SJCRH30 (cell line): ENCODE measurements around the gene PBX3. TPM values are rescaled to one million over a fixed set of nuclear protein-coding genes. Genes with fewer than 3 reads are reported as not detected.
A peak's percentile ranks its signal among the peaks of the same experiment; 100 is the strongest.

ENCODE experiments used
- DNase-seq, 2 experiments: peaks; one replicate each; pipeline ENCODE4 v3.0.0-alpha.2; 2015 to 2020
- H3K27ac ChIP-seq: fragments of 250-450 bp; sonication (Bioruptor Pico); 2 replicates; pipeline ENCODE4 v1.5.1; 2020; ENCODE audit warnings: mild to moderate bottlenecking, moderate library complexity
- H3K27me3 ChIP-seq: fragments of 250-450 bp; sonication (Bioruptor Pico); 2 replicates; pipeline ENCODE4 v1.5.1; 2020; ENCODE audit warnings: mild to moderate bottlenecking, moderate library complexity
- H3K36me3 ChIP-seq: fragments of 250-450 bp; sonication (Bioruptor Pico); 2 replicates; pipeline ENCODE4 v1.5.1; 2020; ENCODE audit warnings: mild to moderate bottlenecking, moderate library complexity
- H3K4me1 ChIP-seq: fragments of 250-450 bp; sonication (Bioruptor Pico); 2 replicates; pipeline ENCODE4 v1.5.1; 2020; ENCODE audit warnings: mild to moderate bottlenecking, moderate library complexity
- H3K4me3 ChIP-seq: fragments of 250-450 bp; sonication (Bioruptor Pico); 2 replicates; pipeline ENCODE4 v1.5.1; 2020; ENCODE audit warnings: mild to moderate bottlenecking, moderate library complexity
- H3K9me3 ChIP-seq: fragments of 250-450 bp; sonication (Bioruptor Pico); replicated peaks from 2 replicates; pipeline ENCODE4 v1.5.1; 2020; ENCODE audit warnings: mild to moderate bottlenecking, moderate library complexity
- total RNA-seq: library from RNA; depleted of rRNA; stranded (reverse); fragments of >200 nt; shearing (Covaris generic); gene quantifications from 2 replicates; pipeline ENCODE4 v1.2.3, GENCODE V29; 2014; rRNA removed

PBX3 gene
- 69.5 and 75.9 TPM in 2 replicates for total RNA-seq

DNA sequence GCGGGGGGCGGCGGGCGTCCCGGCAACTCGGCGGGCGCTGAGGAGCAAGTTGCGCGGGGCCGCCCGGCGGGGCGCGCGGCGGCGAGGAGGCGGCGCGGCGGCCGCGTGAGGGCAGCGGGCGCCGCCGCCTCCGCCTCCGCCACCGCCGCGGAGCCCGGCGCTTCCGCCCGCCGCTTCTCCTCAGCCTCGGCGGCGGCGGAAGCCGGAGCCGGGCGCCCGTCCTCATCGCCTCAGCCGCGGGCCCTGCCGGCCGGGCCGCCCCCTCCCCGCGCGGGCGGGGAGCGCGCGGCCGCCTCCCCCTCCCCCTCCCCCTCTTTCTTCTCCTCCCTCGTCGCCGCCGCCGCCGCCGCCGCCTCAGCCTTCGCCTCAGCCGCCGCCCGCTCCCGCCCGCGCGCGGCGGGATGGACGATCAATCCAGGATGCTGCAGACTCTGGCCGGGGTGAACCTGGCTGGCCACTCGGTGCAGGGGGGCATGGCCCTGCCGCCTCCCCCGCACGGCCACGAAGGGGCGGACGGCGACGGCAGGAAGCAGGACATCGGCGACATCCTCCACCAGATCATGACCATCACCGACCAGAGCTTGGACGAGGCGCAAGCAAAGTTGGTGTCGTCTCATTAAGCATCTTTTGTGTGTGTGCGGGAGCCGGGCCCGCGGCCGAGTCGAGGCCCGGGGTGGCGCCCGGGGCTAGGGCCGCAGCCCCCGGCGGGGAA is at the start of gene PBX3:
TSS of gene PBX3 (plus strand) at position 321 of the 712 bp plus-strand sequence.
- Histone ChIP-seq H3K27me3 (no peaks in the 10 kb centered on the region), H3K4me3 (peak within 1 kb of the TSS; percentile 89), H3K4me1 (peaks cover 42% of the 10 kb centered on the region), H3K36me3 (peaks cover 26% of the 10 kb centered on the region), H3K9me3 (no peaks in the 10 kb centered on the region), H3K27ac (peak within 1 kb of the TSS; percentile 95)
- DNase-seq = peak; percentile 51 to 68

DNA sequence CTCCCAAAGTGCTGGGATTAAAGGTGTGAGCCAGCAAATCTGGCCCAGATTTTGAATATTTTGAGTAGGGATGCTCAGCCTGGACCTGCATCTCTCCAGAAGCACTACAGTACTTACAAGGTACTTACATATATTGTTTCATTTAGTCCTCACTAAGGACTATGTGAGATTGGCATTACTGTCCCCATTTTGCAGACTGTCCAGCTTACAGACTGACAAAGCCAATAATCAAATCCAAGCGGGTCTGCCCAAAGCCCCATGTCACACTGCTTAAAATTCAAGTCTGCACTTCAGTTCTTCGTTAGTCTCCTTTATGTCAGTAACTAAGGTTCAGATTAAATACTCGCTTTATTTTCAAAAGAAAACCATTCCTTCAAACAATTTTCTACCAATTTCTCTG is 47.3 kb upstream of the PBX3 start:
- no peak for DNase-seq
- H3K36me3 ChIP-seq = no peaks in the 10 kb centered on the region; the same call in 1 of the 2 replicates
- peaks cover 6% of the 10 kb centered on the region for H3K4me1 ChIP-seq
- no peak overlapping the region for H3K4me3 ChIP-seq
- no peak overlapping the region for H3K27ac ChIP-seq
- H3K9me3 ChIP-seq = no peaks in the 10 kb centered on the region
- H3K27me3 ChIP-seq = no peaks in the 10 kb centered on the region

DNA sequence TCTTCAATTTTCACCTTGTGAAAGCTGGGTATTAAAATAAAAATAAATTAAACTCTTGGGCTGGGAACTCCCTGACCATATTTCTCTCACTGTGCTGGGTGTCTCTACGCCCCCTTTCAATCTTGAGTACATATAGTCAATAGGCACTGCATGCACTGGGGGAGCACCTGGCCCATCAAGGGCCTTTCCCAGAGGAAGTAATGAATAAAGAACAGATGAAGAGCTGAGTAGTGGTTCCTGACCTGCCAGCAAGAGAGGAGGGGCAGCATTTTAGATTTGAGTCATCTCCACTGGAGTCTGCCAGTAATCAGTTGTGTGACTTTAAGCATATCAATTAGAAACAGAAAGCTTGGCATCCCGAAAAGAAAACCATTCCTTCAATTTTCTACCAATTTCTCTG is 46.4 kb upstream of the PBX3 start:
- Histone ChIP-seq H3K4me1 (peaks cover under 1% of the 10 kb centered on the region; the same call in 1 of the 2 replicates), H3K27ac (no peak overlapping the region), H3K36me3 (no peaks in the 10 kb centered on the region; the same call in 1 of the 2 replicates), H3K9me3 (no peaks in the 10 kb centered on the region), H3K27me3 (no peaks in the 10 kb centered on the region), H3K4me3 (no peak overlapping the region)
- no peak for DNase-seq

DNA sequence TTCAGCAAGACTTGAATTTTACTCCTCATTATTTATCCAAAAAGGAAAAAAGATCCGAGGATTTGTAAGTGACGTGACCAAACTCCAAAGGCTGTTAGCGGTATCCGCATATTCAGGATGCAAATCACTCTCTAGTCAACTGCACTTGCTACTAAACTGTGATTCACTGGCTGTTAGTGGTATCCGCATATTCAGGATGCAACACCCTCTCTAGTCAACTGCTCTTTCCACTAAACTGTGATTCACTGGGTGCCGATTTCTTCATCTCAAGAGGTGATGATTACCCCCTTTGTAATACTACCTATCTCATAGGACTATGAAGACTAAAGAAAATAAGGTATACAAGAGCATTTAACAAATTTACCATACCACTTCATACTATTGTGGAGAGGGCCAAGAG is 45.8 kb upstream of the PBX3 start:
- Histone ChIP-seq H3K36me3 (no peaks in the 10 kb centered on the region; the same call in 1 of the 2 replicates), H3K4me1 (peaks cover 5% of the 10 kb centered on the region; the same call in 1 of the 2 replicates), H3K4me3 (no peak overlapping the region), H3K27ac (no peak overlapping the region), H3K27me3 (no peaks in the 10 kb centered on the region), H3K9me3 (no peaks in the 10 kb centered on the region)
- no peak for DNase-seq

DNA sequence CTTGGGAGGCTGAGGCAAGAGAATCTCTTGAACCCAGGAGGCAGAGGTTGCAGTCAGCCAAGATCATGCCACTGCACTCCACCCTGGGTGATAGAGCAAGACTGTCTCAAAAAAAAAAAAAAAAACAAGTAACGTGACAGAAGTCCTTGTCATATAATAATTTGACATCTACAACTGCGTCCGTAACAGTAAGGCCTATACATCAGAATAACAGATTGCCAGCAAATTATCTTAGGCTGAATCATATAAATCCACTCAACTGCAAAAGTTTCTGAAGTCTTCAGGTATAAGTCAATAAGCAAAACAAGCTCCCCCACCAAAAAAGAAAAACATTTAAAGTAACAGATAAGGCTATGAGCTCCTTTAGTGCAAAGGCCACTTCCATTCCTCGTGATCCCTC is 43.5 kb upstream of the PBX3 start:
- no peak for DNase-seq

DNA sequence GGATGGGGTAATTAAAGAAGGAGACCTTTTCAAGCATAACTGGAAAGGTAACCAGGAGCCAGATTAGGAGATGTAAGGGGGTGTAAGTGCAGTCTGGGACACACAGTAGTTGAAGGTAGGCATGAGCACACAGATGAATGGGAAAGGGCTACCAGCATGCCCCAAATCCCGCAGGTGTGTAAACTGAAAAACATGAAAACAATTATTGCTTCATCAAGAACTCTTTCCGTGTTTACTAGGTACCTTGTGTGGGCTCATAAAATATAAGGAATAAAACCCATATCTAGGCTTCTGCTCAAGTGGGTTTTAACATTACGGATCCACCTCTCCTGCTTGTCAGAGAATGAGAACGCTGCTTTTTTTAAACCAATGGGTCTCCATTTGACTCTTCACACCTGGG is 41.3 kb upstream of the PBX3 start:
- DNase-seq = no peak
- peak overlapping the region; percentile 89 for H3K4me3 ChIP-seq
- no peak overlapping the region for H3K27ac ChIP-seq
- H3K9me3 ChIP-seq = no peaks in the 10 kb centered on the region
- H3K27me3 ChIP-seq = no peaks in the 10 kb centered on the region
- peaks cover 5% of the 10 kb centered on the region; the same call in 1 of the 2 replicates for H3K4me1 ChIP-seq
- H3K36me3 ChIP-seq = no peaks in the 10 kb centered on the region

More for the DNA sequence above, 43.5 kb upstream of the PBX3 start:
- H3K36me3 ChIP-seq = no peaks in the 10 kb centered on the region
- no peak overlapping the region for H3K4me3 ChIP-seq
- no peaks in the 10 kb centered on the region for H3K27me3 ChIP-seq
- no peaks in the 10 kb centered on the region for H3K9me3 ChIP-seq
- no peak overlapping the region for H3K27ac ChIP-seq
- H3K4me1 ChIP-seq = peaks cover 5% of the 10 kb centered on the region; the same call in 1 of the 2 replicates

DNA sequence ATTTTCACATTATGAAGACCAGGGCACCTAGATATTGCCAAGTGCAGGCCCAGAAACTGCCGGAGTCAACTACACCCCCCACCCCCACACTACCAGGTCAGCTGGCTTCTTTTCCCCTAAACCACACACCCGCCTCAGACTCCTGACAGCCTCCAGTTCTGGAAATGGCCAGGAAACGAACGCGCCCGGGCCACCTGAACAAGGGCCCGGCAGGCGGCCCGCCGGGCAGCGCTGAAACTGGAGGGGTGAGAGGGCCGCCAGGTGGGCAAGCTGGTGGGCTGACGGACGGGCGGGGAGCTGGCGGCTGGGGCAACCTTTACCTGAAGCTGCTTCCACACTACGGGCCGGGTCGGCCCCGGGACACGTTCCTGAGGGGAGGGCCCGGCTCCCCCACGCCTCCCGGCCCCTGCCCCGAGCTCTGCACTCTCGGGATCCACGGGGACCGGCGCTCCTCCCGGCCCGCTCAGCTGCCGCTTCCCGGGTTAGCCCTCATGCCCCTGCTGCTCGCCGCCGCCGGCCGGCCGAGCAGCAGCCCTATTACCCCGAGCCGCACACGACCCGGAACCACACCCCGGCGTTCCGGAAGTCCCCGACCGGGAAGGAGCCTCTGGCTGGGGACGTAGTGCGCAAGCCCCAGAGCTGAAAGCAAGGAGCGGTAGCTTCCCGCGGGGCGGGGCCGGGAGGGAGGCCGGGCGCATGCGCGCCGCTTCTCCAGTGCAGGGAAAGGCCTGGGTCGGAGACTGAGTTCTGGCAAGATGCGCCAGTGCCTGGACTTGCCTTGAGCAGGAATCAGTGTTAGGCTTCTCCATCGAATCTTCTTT is 40.3 kb upstream of the PBX3 start, which contains the start of gene MAPKAP1:
TSS of gene MAPKAP1 (minus strand) at position 558 of the 821 bp plus-strand sequence. CDS start 34,634 bp downstream, outside the sequence.
- Histone ChIP-seq H3K27me3 (no peaks in the 10 kb centered on the region), H3K36me3 (no peaks in the 10 kb centered on the region), H3K27ac (peak within 1 kb of the TSS; percentile 73), H3K9me3 (no peaks in the 10 kb centered on the region), H3K4me1 (peaks cover 5% of the 10 kb centered on the region; the same call in 1 of the 2 replicates), H3K4me3 (peak within 1 kb of the TSS; percentile 89)
- DNase-seq = peak; percentile 99

DNA sequence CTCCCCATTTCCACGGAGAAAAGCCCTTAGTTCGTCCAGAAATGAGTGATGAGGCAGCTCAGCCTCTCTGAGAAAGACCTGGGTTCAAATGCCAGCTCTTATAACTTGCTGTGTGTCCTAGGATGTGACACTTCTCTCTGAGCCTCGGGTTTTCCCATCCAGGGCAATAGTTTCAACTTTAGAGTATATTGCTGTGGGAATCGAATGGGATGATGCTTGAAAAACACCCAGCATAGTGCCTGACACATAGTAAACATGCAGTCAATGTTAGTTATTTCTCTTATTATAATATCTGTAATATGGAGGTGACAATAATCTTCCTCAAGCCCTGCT is 39.7 kb upstream of the PBX3 start:
- Histone ChIP-seq H3K9me3 (no peaks in the 10 kb centered on the region), H3K27ac (peak overlapping the region; percentile 73; the same call in 1 of the 2 replicates), H3K27me3 (no peaks in the 10 kb centered on the region), H3K4me1 (peaks cover 5% of the 10 kb centered on the region; the same call in 1 of the 2 replicates), H3K36me3 (no peaks in the 10 kb centered on the region), H3K4me3 (peak overlapping the region; percentile 89)
- DNase-seq = no peak

DNA sequence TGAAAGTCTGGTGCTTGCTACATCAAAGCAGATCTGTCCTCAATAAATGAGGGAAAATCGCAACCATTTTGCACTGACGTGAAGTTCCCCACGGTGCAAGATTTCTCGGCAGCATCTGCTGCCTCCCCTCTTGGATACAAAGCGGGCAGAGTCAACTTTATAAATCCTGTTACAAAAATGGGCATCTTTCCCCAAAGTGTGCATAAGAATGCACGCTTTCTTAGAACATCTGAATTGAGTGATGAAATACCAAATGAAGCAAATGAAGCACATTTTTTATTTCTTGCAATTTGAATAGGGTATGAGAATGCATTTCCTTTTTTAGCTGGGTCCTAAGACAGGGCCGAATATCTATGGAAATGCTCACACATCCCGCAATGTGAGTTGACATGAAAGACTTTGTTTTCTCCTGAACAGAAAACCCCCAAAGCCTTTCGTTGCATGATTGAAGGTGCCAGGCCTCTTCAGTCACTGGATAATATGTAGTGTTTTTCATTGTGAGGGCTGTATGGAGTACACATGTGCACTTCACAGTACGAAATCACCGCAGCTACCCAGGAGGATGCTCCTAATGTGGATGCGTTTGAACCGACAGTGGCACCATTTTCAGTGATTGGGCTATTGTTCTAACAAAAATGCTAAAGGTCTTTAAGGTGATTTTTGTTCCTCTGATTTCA is 20.6 kb upstream of the PBX3 start:
- H3K4me1 ChIP-seq = no peaks in the 10 kb centered on the region
- H3K36me3 ChIP-seq = no peaks in the 10 kb centered on the region
- no peak for DNase-seq
- no peak overlapping the region for H3K27ac ChIP-seq
- H3K9me3 ChIP-seq = no peaks in the 10 kb centered on the region
- H3K27me3 ChIP-seq = no peaks in the 10 kb centered on the region
- H3K4me3 ChIP-seq = no peak overlapping the region

DNA sequence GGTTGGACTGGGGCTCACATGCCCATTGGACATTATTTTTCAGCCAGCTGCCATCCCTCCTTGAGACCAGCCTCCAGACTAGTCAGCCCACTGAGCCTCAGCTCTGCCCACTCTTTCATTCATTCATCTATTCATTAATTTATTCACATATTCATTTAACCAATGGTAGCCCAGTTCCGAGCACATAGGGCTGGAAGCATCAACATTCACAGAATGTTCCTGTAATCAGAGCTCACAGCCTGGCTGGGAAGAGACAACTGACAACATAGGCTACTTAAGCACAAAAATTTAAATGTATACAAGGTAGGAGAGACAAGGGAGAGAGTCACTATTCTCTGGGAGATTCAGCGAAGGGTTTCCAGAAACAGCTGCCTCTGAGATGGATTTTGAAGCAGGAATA is 17.0 kb upstream of the PBX3 start:
- no peaks in the 10 kb centered on the region for H3K27me3 ChIP-seq
- no peaks in the 10 kb centered on the region for H3K36me3 ChIP-seq
- no peak overlapping the region for H3K27ac ChIP-seq
- no peaks in the 10 kb centered on the region for H3K9me3 ChIP-seq
- peaks cover 7% of the 10 kb centered on the region; the same call in 1 of the 2 replicates for H3K4me1 ChIP-seq
- no peak overlapping the region for H3K4me3 ChIP-seq
- no peak for DNase-seq

DNA sequence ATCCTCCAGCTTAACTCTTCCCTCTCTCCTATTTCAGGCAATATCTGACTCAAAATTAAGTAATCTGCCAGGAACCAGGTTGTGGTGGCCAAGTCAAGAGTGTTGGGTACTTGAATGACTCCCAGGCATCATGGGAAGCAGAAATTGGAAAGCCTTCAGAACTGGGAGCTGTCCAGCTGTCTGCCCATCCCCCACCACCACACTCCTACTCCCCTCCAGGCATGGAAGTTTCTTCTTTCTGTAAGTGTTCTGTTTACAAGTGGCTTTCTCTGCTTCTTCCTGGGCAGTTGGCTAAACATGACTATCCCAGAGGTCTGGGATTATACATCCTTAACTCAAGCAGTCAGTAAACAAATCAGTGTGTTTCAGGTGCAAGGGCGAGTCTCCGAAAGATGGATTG is 14.6 kb upstream of the PBX3 start:
- Histone ChIP-seq H3K4me3 (no peak overlapping the region), H3K4me1 (peaks cover 7% of the 10 kb centered on the region; the same call in 1 of the 2 replicates), H3K9me3 (no peaks in the 10 kb centered on the region), H3K27me3 (no peaks in the 10 kb centered on the region), H3K36me3 (no peaks in the 10 kb centered on the region), H3K27ac (no peak overlapping the region)
- DNase-seq = peak; percentile 68 to 78

DNA sequence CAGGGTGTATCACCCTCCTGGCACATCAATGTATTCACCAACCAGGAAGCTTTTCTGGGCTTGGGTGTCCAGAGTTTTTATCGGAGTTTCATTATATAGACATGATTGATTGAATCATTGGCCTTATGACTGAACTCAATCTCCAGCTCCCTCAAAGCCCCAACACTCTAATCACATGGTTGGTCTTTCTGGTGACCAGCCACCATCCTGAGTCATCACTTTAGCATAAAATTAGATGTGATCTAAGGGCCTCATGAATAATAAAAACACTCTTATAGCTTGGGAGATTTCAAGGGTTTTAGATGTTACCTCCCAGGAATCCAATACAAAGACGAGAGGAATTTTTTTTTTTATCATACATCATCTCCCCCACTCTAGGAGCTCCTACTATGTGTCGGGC is 7.7 kb upstream of the PBX3 start:
- Histone ChIP-seq H3K27me3 (no peaks in the 10 kb centered on the region), H3K9me3 (no peaks in the 10 kb centered on the region), H3K4me1 (peaks cover 14% of the 10 kb centered on the region), H3K36me3 (no peaks in the 10 kb centered on the region), H3K4me3 (no peak overlapping the region), H3K27ac (no peak overlapping the region)
- DNase-seq = no peak

DNA sequence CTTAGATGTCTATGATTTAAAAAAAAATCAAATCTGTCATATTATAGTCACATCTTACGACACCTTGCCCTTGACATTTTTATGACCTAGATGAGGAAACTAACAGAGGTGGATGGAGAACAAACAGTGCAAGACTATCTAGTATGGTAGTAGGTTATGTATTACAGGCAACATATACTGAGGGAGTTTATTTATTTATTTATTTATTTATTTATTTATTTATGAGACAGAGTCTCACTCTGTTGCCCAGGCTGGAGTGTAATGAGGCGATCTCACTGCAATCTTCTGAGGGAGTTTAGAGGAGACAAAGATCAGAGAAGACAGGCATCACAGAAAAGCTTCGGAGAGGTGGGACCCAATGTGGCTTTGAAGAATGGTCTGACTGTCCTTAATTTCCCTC is 4.5 kb upstream of the PBX3 start:
- H3K36me3 ChIP-seq = no peaks in the 10 kb centered on the region
- peaks cover 23% of the 10 kb centered on the region for H3K4me1 ChIP-seq
- H3K9me3 ChIP-seq = no peaks in the 10 kb centered on the region
- no peak for DNase-seq
- H3K27ac ChIP-seq = no peak overlapping the region; the same call in 1 of the 2 replicates
- no peaks in the 10 kb centered on the region for H3K27me3 ChIP-seq
- no peak overlapping the region for H3K4me3 ChIP-seq

DNA sequence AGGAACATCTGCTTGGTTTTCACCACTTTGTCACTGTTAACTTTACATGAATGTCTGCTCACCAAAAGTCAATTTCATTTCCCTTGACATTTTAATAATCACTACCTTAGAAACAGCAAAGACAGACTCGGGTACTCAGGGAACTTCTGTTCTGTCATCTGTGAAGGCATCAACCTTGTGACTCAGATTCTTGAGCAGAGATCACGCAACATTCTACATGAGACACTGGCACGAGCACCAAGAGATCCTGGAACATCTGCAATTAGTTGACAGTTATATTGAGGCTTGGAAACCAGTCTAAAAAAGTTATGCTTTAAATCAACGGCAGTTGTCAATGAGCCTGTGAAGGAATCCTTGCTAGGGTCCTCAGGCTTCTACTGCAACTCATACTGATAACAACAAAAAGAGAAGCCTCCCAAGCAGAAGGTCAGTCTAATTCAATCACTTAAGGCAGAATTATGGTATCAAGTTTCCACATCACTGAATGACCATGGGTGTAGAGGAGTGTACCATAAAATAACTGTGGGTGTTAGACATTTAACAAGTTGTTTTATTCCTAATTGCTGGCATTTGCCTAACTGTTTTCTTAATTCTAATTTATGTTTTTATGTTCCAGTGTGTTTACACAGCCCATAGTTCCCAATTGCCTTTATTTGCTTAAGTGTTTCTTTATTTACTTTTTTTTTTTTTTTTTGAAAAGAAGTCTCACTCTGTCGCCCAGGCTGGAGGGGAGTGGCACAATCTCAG is 3.3 kb upstream of the PBX3 start:
- peak in 1 of 2 experiments; percentile 68 for DNase-seq
- H3K4me3 ChIP-seq = no peak overlapping the region
- no peaks in the 10 kb centered on the region for H3K27me3 ChIP-seq
- H3K36me3 ChIP-seq = peaks cover 2% of the 10 kb centered on the region; the same call in 1 of the 2 replicates
- H3K4me1 ChIP-seq = peaks cover 23% of the 10 kb centered on the region
- no peaks in the 10 kb centered on the region for H3K9me3 ChIP-seq
- peak overlapping the region; percentile 95 for H3K27ac ChIP-seq
